ENCODE measurements around the gene TMEM91.

Gene TMEM91

DNA sequence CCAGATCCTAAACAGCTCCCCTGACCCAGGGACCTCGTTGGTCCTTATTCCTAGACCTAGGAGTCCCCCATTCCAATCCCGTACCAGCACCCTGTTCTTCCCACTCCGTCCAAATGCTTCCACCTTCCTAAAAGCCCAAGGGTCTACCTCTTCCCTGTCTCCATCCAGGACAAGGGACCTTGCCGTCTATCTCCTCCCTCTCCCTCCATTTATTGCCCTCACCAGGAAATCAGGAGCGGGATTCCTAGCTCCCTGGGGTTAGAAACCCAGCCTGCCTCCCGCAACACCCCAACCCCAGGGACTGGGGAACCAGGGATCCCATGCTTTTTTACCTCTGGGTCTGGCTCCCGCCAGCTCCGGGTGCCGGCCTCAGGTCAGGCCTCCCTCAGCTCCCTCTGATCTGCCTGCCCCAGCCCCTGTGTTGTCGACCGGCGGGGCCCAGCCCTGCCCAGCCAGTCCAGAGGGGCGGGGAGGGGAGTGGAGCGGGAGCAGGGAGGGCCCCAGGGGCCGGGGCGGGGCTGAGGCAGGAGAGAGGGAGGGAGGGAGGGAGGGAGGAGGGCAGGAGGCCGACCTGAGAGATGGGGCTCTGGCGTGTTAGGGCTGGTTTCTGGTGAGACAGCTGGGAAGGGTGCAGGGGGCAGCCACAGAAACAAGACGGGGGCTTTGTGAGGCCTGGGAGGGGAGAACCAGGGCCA is 50.8 kb downstream of the TMEM91 start, which contains the start of gene B3GNT8:
Gene B3GNT8, minus strand, starts transcription at position 423 of the 695 bp plus-strand sequence. CDS start 596 bp downstream, outside the sequence.
- peaks cover 17 to 48% of the 10 kb centered on the region in 2 donors for H3K36me3 ChIP-seq (ENCODE audit: control insufficient read depth in 1 of 2, insufficient read depth in 2 of 2, low read length in 2 of 2)

GRCh38 chr19:41427647-41428480 is 51.5 kb downstream of the TMEM91 start:
- Histone ChIP-seq H3K4me3 (ENCODE audit: low read depth in 1 of 2, low read length in 2 of 2) (peak overlapping the region; percentile 70 to 78), H3K9me3 (ENCODE audit: control insufficient read depth in 1 of 2, low read length in 2 of 2) (no peaks in the 10 kb centered on the region), H3K27me3 (ENCODE audit: low read depth, low read length) (no peaks in the 10 kb centered on the region), H3K4me1 (ENCODE audit: control insufficient read depth in 1 of 2, insufficient read depth in 2 of 2, low read length in 2 of 2) (peaks cover 8 to 38% of the 10 kb centered on the region in 2 donors), H3K27ac (ENCODE audit: low read length) (peak overlapping the region; percentile 74), H3K36me3 (ENCODE audit: control insufficient read depth in 1 of 2, insufficient read depth in 2 of 2, low read length in 2 of 2) (peaks cover 17 to 48% of the 10 kb centered on the region in 2 donors)

More for the DNA sequence above, 50.8 kb downstream of the TMEM91 start, which contains the start of gene B3GNT8:
- Histone ChIP-seq H3K27me3 (ENCODE audit: low read depth, low read length) (no peaks in the 10 kb centered on the region), H3K4me1 (ENCODE audit: control insufficient read depth in 1 of 2, insufficient read depth in 2 of 2, low read length in 2 of 2) (peaks cover 8 to 38% of the 10 kb centered on the region in 2 donors), H3K9me3 (ENCODE audit: control insufficient read depth in 1 of 2, low read length in 2 of 2) (no peaks in the 10 kb centered on the region), H3K27ac (ENCODE audit: low read length) (peak within 1 kb of the TSS; percentile 97), H3K4me3 (ENCODE audit: low read depth in 1 of 2, low read length in 2 of 2) (peak within 1 kb of the TSS; percentile 78 to 94)

DNA sequence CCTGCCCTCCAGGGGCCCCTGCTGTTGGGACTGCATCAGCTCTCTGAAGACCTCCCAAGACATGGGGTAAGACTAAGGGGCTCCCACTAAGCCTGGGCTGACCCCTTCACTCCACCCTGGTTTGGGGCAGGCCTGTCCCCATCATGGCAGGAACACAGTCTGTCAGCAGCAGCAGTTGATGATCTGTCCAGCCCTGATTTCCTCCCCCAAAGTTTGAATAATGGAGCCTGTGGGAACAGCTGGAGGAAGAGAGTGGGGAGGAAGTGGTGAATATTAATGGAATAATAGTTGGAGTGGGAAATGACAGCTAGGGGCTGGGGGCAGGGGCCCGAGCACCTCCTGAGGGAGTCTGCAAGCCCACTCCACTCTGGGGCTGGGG is 52.1 kb downstream of the TMEM91 start:
- H3K4me1 ChIP-seq (ENCODE audit: control insufficient read depth in 1 of 2, insufficient read depth in 2 of 2, low read length in 2 of 2), result peaks cover 8 to 38% of the 10 kb centered on the region in 2 donors
- peak overlapping the region; percentile 74 for H3K27ac ChIP-seq (ENCODE audit: low read length)
- H3K27me3 ChIP-seq (ENCODE audit: low read depth, low read length), result no peaks in the 10 kb centered on the region
- peak overlapping the region; percentile 70 to 78 for H3K4me3 ChIP-seq (ENCODE audit: low read depth in 1 of 2, low read length in 2 of 2)
- H3K36me3 ChIP-seq (ENCODE audit: control insufficient read depth in 1 of 2, insufficient read depth in 2 of 2, low read length in 2 of 2), result peaks cover 21 to 49% of the 10 kb centered on the region in 2 donors
- no peaks in the 10 kb centered on the region for H3K9me3 ChIP-seq (ENCODE audit: control insufficient read depth in 1 of 2, low read length in 2 of 2)

DNA sequence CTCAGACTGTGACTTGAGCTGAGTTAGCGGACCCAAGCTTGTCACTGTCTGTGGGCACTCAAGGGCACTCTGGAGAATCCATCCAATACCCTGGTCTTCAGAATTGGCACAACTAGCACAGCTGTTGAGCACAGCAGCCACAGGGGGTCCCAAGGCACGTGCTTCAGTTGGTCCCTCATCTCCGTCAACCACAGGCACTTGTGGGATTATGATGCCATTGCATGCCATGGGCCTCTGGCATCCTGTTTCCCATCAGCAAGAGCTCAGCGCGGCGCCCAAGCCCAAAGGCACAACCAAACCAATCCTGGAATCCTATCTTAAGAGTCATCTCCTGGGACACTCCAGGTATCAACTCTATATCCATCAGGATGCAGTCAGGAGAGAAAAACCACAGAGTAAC is 54.6 kb downstream of the TMEM91 start:
- peaks cover 8 to 25% of the 10 kb centered on the region in 2 donors for H3K4me1 ChIP-seq (ENCODE audit: control insufficient read depth in 1 of 2, insufficient read depth in 2 of 2, low read length in 2 of 2)
- no peak overlapping the region for H3K4me3 ChIP-seq (ENCODE audit: low read depth in 1 of 2, low read length in 2 of 2)
- no peaks in the 10 kb centered on the region for H3K9me3 ChIP-seq (ENCODE audit: control insufficient read depth in 1 of 2, low read length in 2 of 2)
- H3K36me3 ChIP-seq (ENCODE audit: control insufficient read depth in 1 of 2, insufficient read depth in 2 of 2, low read length in 2 of 2), result peaks cover 21 to 28% of the 10 kb centered on the region in 2 donors
- no peak overlapping the region for H3K27ac ChIP-seq (ENCODE audit: low read length)
- H3K27me3 ChIP-seq (ENCODE audit: low read depth, low read length), result no peaks in the 10 kb centered on the region

DNA sequence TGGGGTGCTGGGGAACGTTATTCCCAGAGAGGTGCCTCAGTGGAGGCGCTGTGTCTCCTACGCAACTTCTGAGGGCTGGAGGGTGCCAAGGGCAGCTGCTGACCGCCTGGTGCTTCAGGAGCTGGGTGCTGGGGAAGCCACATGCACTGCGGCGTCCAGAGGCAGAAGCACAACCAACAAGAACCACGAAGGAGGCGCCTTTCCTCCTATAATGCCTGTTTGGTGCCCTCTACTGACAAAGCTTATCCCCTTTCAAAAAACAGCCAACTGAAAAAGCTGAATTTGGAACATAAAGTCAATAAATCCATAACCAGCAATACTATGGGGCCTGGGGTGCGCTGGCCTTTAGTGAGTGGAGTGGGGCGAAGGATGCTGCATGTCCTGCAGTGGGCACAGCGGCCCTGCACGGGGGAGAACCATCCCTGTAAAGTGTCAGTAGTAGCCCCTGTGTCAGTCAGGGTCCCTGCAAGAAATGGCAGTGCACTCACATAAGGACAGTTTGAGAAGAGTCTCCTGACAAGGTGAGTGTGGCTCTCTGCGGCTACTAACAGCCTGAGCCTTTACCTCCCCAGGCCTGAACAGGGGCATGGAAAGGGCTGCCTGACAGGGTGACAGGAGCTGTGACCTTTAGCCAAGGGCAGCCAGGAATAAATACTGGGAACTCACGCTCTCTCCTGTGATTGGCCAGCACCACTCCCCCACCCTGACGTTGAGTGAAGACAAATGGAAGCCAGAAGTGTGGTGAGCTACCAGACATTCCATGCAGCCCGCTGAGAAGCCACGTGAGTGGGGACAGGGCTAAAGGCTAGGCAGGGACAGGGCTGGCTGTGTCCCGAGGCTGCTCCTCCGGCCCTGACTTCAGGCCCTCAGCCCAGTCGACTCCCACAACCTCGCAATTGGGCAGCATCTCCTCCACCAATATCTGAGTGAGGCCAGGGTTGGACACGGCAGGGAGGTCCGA is 55.4 kb downstream of the TMEM91 start:
- H3K27ac ChIP-seq (ENCODE audit: low read length), result no peak overlapping the region
- H3K9me3 ChIP-seq (ENCODE audit: control insufficient read depth in 1 of 2, low read length in 2 of 2), result no peaks in the 10 kb centered on the region
- H3K27me3 ChIP-seq (ENCODE audit: low read depth, low read length), result no peaks in the 10 kb centered on the region
- peaks cover 21 to 34% of the 10 kb centered on the region in 2 donors for H3K36me3 ChIP-seq (ENCODE audit: control insufficient read depth in 1 of 2, insufficient read depth in 2 of 2, low read length in 2 of 2)
- H3K4me1 ChIP-seq (ENCODE audit: control insufficient read depth in 1 of 2, insufficient read depth in 2 of 2, low read length in 2 of 2), result peaks cover 8 to 17% of the 10 kb centered on the region in 2 donors
- no peak overlapping the region for H3K4me3 ChIP-seq (ENCODE audit: low read depth in 1 of 2, low read length in 2 of 2)

GRCh38 chr19:41433171-41433570 is 56.8 kb downstream of the TMEM91 start:
- Histone ChIP-seq H3K36me3 (ENCODE audit: control insufficient read depth in 1 of 2, insufficient read depth in 2 of 2, low read length in 2 of 2) (peaks cover 21 to 41% of the 10 kb centered on the region in 2 donors), H3K4me3 (ENCODE audit: low read depth in 1 of 2, low read length in 2 of 2) (no peak overlapping the region), H3K4me1 (ENCODE audit: control insufficient read depth in 1 of 2, insufficient read depth in 2 of 2, low read length in 2 of 2) (peaks cover 3 to 7% of the 10 kb centered on the region in 2 donors), H3K27me3 (ENCODE audit: low read depth, low read length) (no peaks in the 10 kb centered on the region), H3K9me3 (ENCODE audit: control insufficient read depth in 1 of 2, low read length in 2 of 2) (no peaks in the 10 kb centered on the region), H3K27ac (ENCODE audit: low read length) (no peak overlapping the region)

All from muscle layer of duodenum (tissue), 2 donors.